HG03432 (cell line): Measurements from ENCODE around the gene ELAC1.
"Not testable (repeated sequence)": the region's sequence is repeated elsewhere in the genome, so short reads cannot be mapped to it uniquely, and the experiment has no call there.

Source experiments
- ATAC-seq: cut with Tn5 transposase; IDR thresholded peaks from one replicate; pipeline ENCODE4 v1.9.1; 2021; ENCODE audit warnings: mild to moderate bottlenecking, moderate library complexity; ENCODE audit not compliant: unreplicated experiment

The ELAC1 gene

DNA sequence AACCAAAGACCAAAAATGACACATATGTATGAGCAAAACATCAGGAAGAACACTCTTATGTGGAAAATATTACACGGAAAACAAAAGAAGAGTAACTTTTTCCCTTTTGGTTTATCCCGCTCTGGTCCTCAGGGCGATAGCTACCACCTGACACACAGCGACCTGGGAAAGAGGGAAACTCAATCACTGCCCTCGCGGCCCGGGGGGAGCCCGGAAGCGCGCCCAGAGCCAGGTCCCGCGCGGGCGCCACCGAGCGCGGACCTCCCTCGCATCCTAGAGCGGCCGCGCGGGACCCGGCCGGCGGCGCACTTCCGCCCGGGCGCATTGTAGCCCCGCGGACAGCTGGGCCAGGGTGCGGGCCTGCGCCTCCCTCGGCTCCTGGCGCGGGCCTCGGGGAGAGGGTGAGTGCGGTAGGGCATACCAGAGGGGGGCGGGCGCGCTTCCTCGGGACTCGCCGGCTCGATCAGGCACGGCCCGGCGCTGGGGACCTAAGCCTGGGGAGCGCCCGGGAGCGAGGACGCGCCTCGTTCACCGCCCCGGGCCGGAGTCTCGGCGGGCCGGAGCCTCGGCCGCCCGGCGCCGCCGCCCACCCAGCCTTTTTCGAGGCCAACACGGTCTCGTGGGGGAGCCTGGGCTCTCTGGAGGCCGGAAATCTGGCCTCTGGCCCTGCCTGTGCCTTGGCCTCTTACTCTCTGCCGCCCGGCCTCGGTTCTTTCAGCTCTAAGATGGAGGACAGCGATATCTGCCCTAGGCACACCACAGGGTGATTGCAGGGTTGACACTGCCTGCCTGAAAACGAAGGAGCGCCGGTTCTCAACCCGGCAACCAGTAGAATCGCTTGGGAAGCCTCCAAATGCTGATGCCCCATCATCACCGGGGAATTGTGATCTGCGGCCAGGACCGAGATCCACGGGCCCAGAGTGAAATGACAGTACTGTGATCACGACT is at the start of gene ELAC1:
ELAC1 (plus strand) TSS at position 327 of the 948 bp plus-strand sequence. CDS start 6,365 bp downstream, outside the sequence.
- peak; percentile 96 for ATAC-seq

GRCh38 chr18:50918153-50918552 is 49.7 kb upstream of the ELAC1 start:
- ATAC-seq, result no peak

DNA sequence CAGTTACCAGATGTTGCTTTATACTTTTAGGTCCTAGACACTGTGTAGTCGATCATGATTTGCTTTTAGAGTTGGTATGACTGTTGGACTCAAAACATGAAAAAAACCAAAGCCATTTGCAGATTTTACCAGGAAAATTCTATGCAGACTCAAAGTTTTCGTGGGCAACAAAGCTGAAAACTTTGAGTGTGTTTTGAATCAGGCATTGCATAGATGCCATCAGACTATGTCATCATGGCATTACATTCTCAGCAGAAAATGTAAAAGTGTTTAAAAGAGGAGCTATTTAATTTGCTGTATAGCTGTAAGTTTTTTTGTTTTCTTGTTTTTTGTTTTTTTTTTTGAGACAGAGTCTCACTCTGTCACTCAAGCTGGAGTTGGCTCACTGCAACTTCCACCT is 43.5 kb upstream of the ELAC1 start:
- ATAC-seq, result no peak

DNA sequence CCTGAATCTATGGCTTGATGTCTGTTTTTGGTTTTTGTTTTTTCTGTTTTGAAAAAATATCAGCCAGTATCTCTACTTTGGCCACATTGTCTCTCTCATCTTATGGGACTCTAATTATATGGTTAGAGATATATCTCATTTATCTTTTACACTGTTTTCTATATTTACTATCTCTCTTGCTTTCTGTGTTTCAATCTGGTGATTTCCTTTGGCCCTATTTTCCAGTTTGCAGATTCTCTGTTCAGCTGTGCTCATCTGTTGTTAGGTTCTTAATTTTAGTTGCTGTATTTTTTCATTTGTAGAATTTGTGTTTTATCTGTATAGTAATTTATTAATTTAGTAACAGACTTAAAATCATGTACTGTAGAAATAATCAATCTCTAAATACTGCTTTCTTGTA is 41.3 kb upstream of the ELAC1 start:
- no peak for ATAC-seq

GRCh38 chr18:50928551-50928950 is 39.3 kb upstream of the ELAC1 start:
- no peak for ATAC-seq

GRCh38 chr18:50933684-50934083 is 34.2 kb upstream of the ELAC1 start:
- no peak for ATAC-seq

GRCh38 chr18:50934545-50935211 is 33.2 kb upstream of the ELAC1 start:
- ATAC-seq, result no peak

GRCh38 chr18:50935493-50936191 is 32.2 kb upstream of the ELAC1 start:
- no peak for ATAC-seq

GRCh38 chr18:50937183-50937582 is 30.7 kb upstream of the ELAC1 start:
- ATAC-seq, result no peak

GRCh38 chr18:50938912-50939311 is 28.9 kb upstream of the ELAC1 start:
- ATAC-seq, result no peak

DNA sequence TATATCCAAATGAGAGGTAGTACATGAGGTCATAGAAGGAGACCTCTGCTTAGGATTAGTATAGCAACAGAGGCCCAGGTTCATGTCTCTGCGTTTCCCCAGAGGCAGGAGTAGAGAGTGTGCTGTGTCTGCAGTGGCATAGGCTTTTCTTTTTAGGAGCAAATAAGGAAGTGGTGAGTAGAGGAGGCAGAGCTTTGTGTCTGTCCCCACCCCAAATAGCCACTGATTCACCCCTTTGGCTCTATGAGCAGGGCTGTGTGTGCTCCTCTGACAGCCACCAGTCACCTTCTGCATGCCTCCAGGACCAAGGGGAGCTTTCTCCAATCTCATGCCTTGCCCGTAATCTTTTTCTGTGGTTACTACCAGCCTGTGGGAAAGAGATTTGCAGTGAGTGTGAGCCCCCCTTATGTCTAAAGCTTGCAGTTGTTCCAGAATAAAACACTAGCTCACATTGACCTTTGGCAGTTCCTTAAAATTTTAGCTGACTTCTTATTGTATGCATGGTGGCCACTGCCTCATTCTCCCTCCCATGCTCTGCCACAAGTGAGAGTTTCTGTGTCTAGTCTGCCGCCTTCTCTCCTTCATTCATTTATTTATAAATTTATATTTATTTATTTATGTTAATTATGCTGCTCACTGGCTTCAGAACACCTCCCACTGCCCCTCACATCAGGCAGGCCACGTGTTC is 23.5 kb upstream of the ELAC1 start:
- ATAC-seq, result no peak

- not testable (repeated sequence) for ATAC-seq
These were observed 21.9 kb upstream of the ELAC1 start for GRCh38 chr18:50945918-50946317.

DNA sequence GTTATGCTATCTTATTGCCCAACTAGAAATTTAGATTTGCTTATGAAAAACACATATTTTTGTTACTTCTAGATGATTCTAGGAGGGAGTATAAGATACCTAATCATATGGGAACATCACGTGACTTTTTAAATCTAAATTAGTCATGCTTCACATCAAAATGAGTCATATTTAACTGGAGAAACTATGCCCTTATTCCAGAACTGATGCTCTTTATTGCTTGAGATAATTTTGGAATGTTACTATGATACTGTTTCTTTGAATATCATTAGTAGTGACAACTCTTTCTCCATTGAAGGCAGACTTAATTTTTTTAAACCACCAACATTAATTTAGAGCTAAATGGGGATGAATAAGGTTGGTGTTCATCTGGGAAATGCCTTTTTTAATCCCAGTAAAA is 19.9 kb upstream of the ELAC1 start:
- no peak for ATAC-seq

DNA sequence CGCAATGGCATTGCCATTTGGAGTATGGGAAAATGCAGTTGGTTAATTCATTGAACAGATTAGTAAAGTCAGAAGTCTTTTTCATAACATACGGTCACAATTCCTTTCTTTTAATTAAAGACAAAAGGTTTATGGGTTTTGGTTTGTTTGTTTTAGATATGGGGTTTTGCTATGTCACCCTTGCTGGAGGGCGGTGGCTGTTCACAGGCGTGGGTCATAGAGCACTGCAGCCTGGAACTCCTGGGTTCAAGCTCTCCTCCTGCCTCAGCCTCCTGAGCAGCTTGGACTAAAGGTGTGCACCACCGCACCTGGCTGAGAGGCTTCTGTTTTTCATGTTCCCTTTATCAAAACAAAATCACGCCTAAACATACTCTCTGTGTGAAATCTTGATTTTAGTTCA is 18.7 kb upstream of the ELAC1 start:
- no peak for ATAC-seq

GRCh38 chr18:50950626-50951025 is 17.2 kb upstream of the ELAC1 start:
- ATAC-seq, result no peak

- ATAC-seq, result no peak
These were observed 14.0 kb upstream of the ELAC1 start for GRCh38 chr18:50953822-50954221.

DNA sequence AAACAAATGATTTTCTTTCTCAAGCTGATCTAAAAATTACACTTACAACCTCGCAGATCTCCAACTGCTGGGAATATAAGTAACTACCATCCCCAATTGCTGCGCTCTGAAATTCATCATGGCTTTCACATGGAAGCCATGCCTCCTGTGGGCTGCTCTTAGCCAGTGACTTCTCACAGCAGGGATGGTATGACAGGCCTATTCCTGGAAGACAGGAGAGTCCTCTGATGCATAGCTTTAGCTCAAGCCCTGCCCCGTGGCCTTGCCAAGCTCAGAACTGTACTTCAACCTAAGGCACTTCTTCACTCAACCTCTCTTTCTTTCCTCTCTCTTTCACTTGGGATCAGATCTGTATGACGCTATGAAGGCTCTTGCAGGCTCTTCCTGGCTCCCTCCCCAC is 12.6 kb upstream of the ELAC1 start:
- ATAC-seq, result no peak

GRCh38 chr18:50956116-50956515 is 11.7 kb upstream of the ELAC1 start:
- ATAC-seq, result no peak

- ATAC-seq, result no peak
These were observed 5.9 kb upstream of the ELAC1 start for GRCh38 chr18:50961974-50962373.

DNA sequence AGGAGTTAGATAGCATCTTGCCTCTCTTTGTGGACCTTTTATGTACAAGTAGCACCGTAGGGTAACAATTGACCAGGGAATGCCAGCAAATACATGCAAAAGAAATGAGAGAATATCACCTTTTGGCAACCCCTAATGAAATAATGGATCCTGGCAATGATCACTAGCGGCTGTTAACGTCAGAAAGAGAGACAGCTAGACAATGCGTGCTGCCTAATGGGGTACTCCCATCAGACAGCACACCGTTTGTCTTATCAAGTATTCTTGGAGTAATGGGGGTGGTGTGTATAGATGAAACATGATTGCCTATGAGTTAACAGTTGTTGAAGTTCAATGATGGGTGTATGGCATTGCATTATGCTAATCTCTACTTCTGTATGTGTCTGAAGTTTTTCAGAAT is 1.6 kb downstream of the ELAC1 start:
- no peak for ATAC-seq

GRCh38 chr18:50970006-50970405 is 2.2 kb downstream of the ELAC1 start:
- no peak for ATAC-seq
